AG09309 (cell line): ENCODE measurements around the gene MOGAT1.

Experiments used
- DNase-seq: peaks from one replicate; pipeline ENCODE4 v3.0.0-alpha.2; 2010; ENCODE audit warnings: low read depth
- H3K4me3 ChIP-seq: 2 replicates; pipeline ENCODE4 v1.5.1; 2011; ENCODE audit warnings: mild to moderate bottlenecking, low read depth, low read length, moderate library complexity; ENCODE audit not compliant: control insufficient read depth
- CTCF ChIP-seq: IDR thresholded peaks from 2 replicates; pipeline ENCODE4 v1.5.1; 2011; ENCODE audit warnings: mild to moderate bottlenecking, low read depth, low read length, inconsistent platforms; ENCODE audit not compliant: insufficient read depth, control insufficient read depth; ENCODE audit errors: missing control alignments

Gene MOGAT1

GRCh38 chr2:222637067-222637466, 34.4 kb upstream of the MOGAT1 start:
- no peak for TF ChIP-seq CTCF

GRCh38 chr2:222641336-222641735, 30.1 kb upstream of the MOGAT1 start:
- H3K4me3 ChIP-seq = no peak overlapping the region

More at GRCh38 chr2:222637067-222637466, 34.4 kb upstream of the MOGAT1 start:
- DNase-seq = no peak
- H3K4me3 ChIP-seq = no peak overlapping the region

GRCh38 chr2:222643134-222643533, 28.3 kb upstream of the MOGAT1 start:
- TF ChIP-seq CTCF = no peak
- DNase-seq = no peak
- no peak overlapping the region for H3K4me3 ChIP-seq

More at GRCh38 chr2:222641336-222641735, 30.1 kb upstream of the MOGAT1 start:
- TF ChIP-seq CTCF = no peak
- no peak for DNase-seq

GRCh38 chr2:222646008-222646407, 25.4 kb upstream of the MOGAT1 start:
- no peak for DNase-seq
- TF ChIP-seq CTCF = no peak
- no peak overlapping the region for H3K4me3 ChIP-seq

- DNase-seq = no peak
- no peak for TF ChIP-seq CTCF
- H3K4me3 ChIP-seq = no peak overlapping the region
Observed at GRCh38 chr2:222649801-222650200, 21.7 kb upstream of the MOGAT1 start.

GRCh38 chr2:222651718-222652418, 19.6 kb upstream of the MOGAT1 start:
- no peak for TF ChIP-seq CTCF
- no peak overlapping the region for H3K4me3 ChIP-seq
- DNase-seq = no peak

GRCh38 chr2:222652491-222653255, 18.8 kb upstream of the MOGAT1 start:
- TF ChIP-seq CTCF = no peak
- no peak overlapping the region for H3K4me3 ChIP-seq
- DNase-seq = no peak
